Adrenal gland (tissue), 5 donors: ENCODE results near the gene SLC24A3.

Experiments used
- POLR2A ChIP-seq, 2 donors: fragments of 450-650 bp; IDR thresholded peaks; one replicate each; pipeline ENCODE4 v1.6.1; 2017; ENCODE audit warnings: antibody characterized with exemption in 2 of 2, mild to moderate bottlenecking in 2 of 2, moderate library complexity in 1 of 2
- TF ChIP-seq, protein P1 (sequence below), 6 experiments: fragments of 450-650 bp in 4 of 6; fragments of 200-600 bp in 2 of 6; sonication (generic) in 1 of 6; IDR thresholded peaks; 1 replicate in 5 of 6; 2 replicates in 1 of 6; pipeline versions ENCODE4 v1.5.1 to v1.8.0; 2016 to 2021; ENCODE audit warnings: antibody characterized with exemption in 6 of 6, mild to moderate bottlenecking in 2 of 6, moderate library complexity in 1 of 6
- donor health status: DM: no; HTN: no; CAD: no.

DNA sequence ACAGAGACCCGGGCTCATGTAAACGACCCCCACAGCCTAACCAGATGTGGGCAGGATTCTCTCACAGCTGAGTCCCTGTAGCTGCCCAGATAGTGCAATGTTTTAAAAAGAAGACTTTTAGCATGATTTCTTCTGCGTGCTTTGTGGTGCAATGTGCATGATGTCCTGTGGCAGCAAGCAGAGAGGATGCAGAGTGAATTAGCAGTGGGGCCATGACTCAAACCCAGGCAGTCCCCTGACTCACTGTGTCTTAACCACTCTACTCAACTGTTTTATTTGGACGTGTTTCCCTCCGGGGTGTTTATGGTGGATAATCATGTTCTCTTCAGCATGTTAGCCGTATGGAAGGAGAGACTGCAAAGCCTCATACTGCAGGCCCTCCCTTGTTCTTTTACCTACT lies 247.9 kb downstream of the SLC24A3 start:
- TF ChIP-seq, protein P1, sequence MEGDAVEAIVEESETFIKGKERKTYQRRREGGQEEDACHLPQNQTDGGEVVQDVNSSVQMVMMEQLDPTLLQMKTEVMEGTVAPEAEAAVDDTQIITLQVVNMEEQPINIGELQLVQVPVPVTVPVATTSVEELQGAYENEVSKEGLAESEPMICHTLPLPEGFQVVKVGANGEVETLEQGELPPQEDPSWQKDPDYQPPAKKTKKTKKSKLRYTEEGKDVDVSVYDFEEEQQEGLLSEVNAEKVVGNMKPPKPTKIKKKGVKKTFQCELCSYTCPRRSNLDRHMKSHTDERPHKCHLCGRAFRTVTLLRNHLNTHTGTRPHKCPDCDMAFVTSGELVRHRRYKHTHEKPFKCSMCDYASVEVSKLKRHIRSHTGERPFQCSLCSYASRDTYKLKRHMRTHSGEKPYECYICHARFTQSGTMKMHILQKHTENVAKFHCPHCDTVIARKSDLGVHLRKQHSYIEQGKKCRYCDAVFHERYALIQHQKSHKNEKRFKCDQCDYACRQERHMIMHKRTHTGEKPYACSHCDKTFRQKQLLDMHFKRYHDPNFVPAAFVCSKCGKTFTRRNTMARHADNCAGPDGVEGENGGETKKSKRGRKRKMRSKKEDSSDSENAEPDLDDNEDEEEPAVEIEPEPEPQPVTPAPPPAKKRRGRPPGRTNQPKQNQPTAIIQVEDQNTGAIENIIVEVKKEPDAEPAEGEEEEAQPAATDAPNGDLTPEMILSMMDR (IDR thresholded peaks at IDR 0.05): no peak
- no peak for TF ChIP-seq POLR2A (IDR thresholded peaks at IDR 0.05)
